ENCODE data around the gene TRAK1. TPM values are rescaled to one million over a fixed set of nuclear protein-coding genes. Genes with fewer than 3 reads are reported as not detected.

The TRAK1 gene
- total and polyA plus RNA-seq, 10 of the 15 experiments (the other 5 are each of a cell fraction or from before 2014, with no cell fraction given) = 6.6 to 46.2 (median 23.7) TPM

GRCh38 chr3:42195879-42196330 is 104.7 kb downstream of the TRAK1 start:
- peak; percentile 80 for ATAC-seq
- no peak overlapping the region for H2AFZ ChIP-seq (ENCODE audit: control insufficient read depth, low read depth, low read length)
- peaks cover 16 to 32% of the 10 kb centered on the region in 2 experiments for H3K36me3 ChIP-seq (ENCODE audit: control insufficient read depth in 2 of 2, insufficient read depth in 2 of 2, low read length in 1 of 2)
- ChIA-PET POLR2A (interaction anchor here (0.5 to 1.2 kb wide), 4 partner anchors 75 to 181 kb away, joined by 3 to 7 read pairs (median 4); no protein-coding TSS in a partner anchor), CTCF (interaction anchor here (0.7 to 7.7 kb wide), 13 partner anchors 15 to 457 kb away, joined by 3 to 130 read pairs (median 3); no protein-coding TSS in a partner anchor), RAD21 (ENCODE audit: unreplicated experiment) (interaction anchor here (1.0 to 2.4 kb wide), 10 partner anchors 9 to 386 kb away, joined by 3 to 8 read pairs (median 4); partner anchors contain the start of gene SEC22C), SMC1A (ENCODE audit: uncharacterized antibody, unreplicated experiment) (interaction anchor here (0.6 to 6.1 kb wide), 12 partner anchors 9 to 247 kb away, joined by 3 to 105 read pairs (median 3); no protein-coding TSS in a partner anchor)
- H4K20me1 ChIP-seq (ENCODE audit: control insufficient read depth, insufficient read depth) = no peaks in the 10 kb centered on the region
- no peaks in the 10 kb centered on the region for H3K9me3 ChIP-seq (replicated peaks; ENCODE audit: control insufficient read depth, insufficient read depth, low read length)
- FAIRE-seq = peak; percentile 94
- peak overlapping the region; percentile 60 for H3K9ac ChIP-seq (ENCODE audit: control insufficient read depth, insufficient read depth, low read length)
- BruUV-seq (replicated peaks) = no TSS peak
- intact Hi-C loops (cut with micrococcal nuclease; ENCODE audit: unreplicated experiment) (loop anchor here (10.0 kb wide), 2 partner anchors 231 to 301 kb away; partner anchors contain the start of gene ULK4), in situ Hi-C loops (cut with MboI) (no loop called here)
- peaks cover 17% of the 10 kb centered on the region for H3K79me2 ChIP-seq (ENCODE audit: control insufficient read depth, insufficient read depth, low read length)
- peak overlapping the region; percentile 90 for H3K27ac ChIP-seq (ENCODE audit: control insufficient read depth, insufficient read depth)
- 0% methylated on average over 5 of the region's 5 CpGs for WGBS (ENCODE audit: insufficient coverage, insufficient replicate concordance, low lambda C conversion rate, missing lambda C conversion rate)
- peak overlapping the region; percentile 92 for H3K4me2 ChIP-seq (ENCODE audit: control insufficient read depth, insufficient read depth)
- no peaks in the 10 kb centered on the region for H3K27me3 ChIP-seq (replicated peaks in 1 of 2; ENCODE audit: control insufficient read depth in 2 of 2, insufficient read depth in 2 of 2, low read length in 1 of 2)
- H3K4me3 ChIP-seq = peak overlapping the region; percentile 64
- peaks cover 66% of the 10 kb centered on the region for H3K4me1 ChIP-seq (ENCODE audit: control insufficient read depth, insufficient read depth, low read length)
- DNase-seq (ENCODE audit: low read depth, low spot score) = peak; percentile 95
- TF ChIP-seq ZNF217 (IDR thresholded peaks at IDR 0.05) (0 out of 2 replicates have a peak, but pooled peaks have one; percentile 50), RAD51 (IDR thresholded peaks at IDR 0.05) (no peak), CREB1 (IDR thresholded peaks at IDR 0.05; ENCODE audit: low read depth) (no peak), MTA2 (IDR thresholded peaks at IDR 0.05; ENCODE audit: low read depth) (no peak), CTCF (IDR thresholded peaks at IDR 0.05 in 2 of 3, conservative IDR thresholded peaks at IDR 0.05 in 1 of 3; ENCODE audit: control insufficient read depth in 2 of 3, extremely low read depth in 1 of 3, insufficient read depth in 1 of 3, low read depth in 3 of 3, low read length in 3 of 3) (no peak), NFYA (IDR thresholded peaks at IDR 0.05; ENCODE audit: borderline replicate concordance, low read depth, low read length) (no peak), SP1 (IDR thresholded peaks at IDR 0.05; ENCODE audit: low read depth, low read length) (no peak), TCF12 (IDR thresholded peaks at IDR 0.05; ENCODE audit: low read depth, low read length) (0 out of 2 replicates have a peak, but pooled peaks have one; percentile 15), ZNF274 (IDR thresholded peaks at IDR 0.05; ENCODE audit: insufficient read depth, insufficient read length) (no peak), MEF2A (IDR thresholded peaks at IDR 0.05; ENCODE audit: insufficient read depth, low read depth, low read length) (peak; percentile 94), CBX3 (IDR thresholded peaks at IDR 0.05; ENCODE audit: borderline replicate concordance, low read depth) (no peak), SREBF1 (IDR thresholded peaks at IDR 0.05; ENCODE audit: low read length) (no peak), NFIC (IDR thresholded peaks at IDR 0.05; ENCODE audit: low read depth, low read length) (peak; percentile 72; the same call in 1 of the 2 replicates), CBFB (IDR thresholded peaks at IDR 0.05; ENCODE audit: low read depth) (0 out of 2 replicates have a peak, but pooled peaks have one; percentile 43), CHD4 (IDR thresholded peaks at IDR 0.05) (no peak), CBX5 (IDR thresholded peaks at IDR 0.05; ENCODE audit: low read depth) (no peak), ZNF384 (IDR thresholded peaks at IDR 0.05; ENCODE audit: borderline replicate concordance, low read depth, low read length) (no peak), RB1 (IDR thresholded peaks at IDR 0.05; ENCODE audit: borderline replicate concordance) (no peak), CHD2 (IDR thresholded peaks at IDR 0.05; ENCODE audit: borderline replicate concordance, low read depth, low read length) (no peak), CREM (IDR thresholded peaks at IDR 0.05; ENCODE audit: low read depth) (peak; percentile 22; the same call in 1 of the 2 replicates), MLLT1 (IDR thresholded peaks at IDR 0.05) (peak; percentile 63; the same call in 1 of the 2 replicates), BCL11A (IDR thresholded peaks at IDR 0.05; ENCODE audit: low read depth, low read length) (no peak), POLR2AphosphoS2 (IDR thresholded peaks at IDR 0.05; ENCODE audit: low read depth, low read length) (no peak), SPI1 (IDR thresholded peaks at IDR 0.05; ENCODE audit: borderline replicate concordance, insufficient read depth, low read depth, low read length) (no peak)

Measured in GM12878 (cell line).